Colonic mucosa (tissue), 4 donors: ENCODE data around the gene RGS3. TPM values are rescaled to one million over a fixed set of nuclear protein-coding genes. Genes with fewer than 3 reads are reported as not detected.
A peak's percentile ranks its signal among the peaks of the same experiment; 100 is the strongest.
"Not testable (repeated sequence)": the region's sequence is repeated elsewhere in the genome, so short reads cannot be mapped to it uniquely, and the experiment has no call there.

Source experiments
- DNase-seq: peaks from one replicate; pipeline ENCODE4 v3.0.0-alpha.2; 2020
- H3K27ac ChIP-seq: fragments of 200-600 bp; one replicate; pipeline ENCODE4 v1.8.0; 2021
- H3K27me3 ChIP-seq: fragments of 200-600 bp; one replicate; pipeline ENCODE4 v1.8.0; 2021
- H3K36me3 ChIP-seq: fragments of 200-600 bp; one replicate; pipeline ENCODE4 v1.8.0; 2021
- H3K4me1 ChIP-seq: fragments of 200-600 bp; one replicate; pipeline ENCODE4 v1.8.0; 2021; ENCODE audit warnings: mild to moderate bottlenecking
- H3K4me3 ChIP-seq: fragments of 200-600 bp; one replicate; pipeline ENCODE4 v1.8.0; 2021
- H3K9ac ChIP-seq, 2 donors: one replicate each; pipeline ENCODE4 v1.7.0; 2013; ENCODE audit warnings: control low read depth in 2 of 2, low read depth in 2 of 2, low read length in 2 of 2
- H3K9me3 ChIP-seq: fragments of 200-600 bp; one replicate; pipeline ENCODE4 v1.8.0; 2021
- intact Hi-C: fragments of 100-400 bp; cut with DNase I; formaldehyde crosslinking; loops from one replicate; pipeline ENCODE4 v1.14.1; 2022
- total RNA-seq, 2 donors: library from RNA; stranded (reverse); fragmentation: NEBNext Ultra II Directional in 1 of 2; extraction: Animal tissue kit (Norgen Biotek cat#: 25700) in 1 of 2; gene quantifications; one replicate each; pipeline ENCODE4 v1.2.1, GENCODE V29; 2021
- TF ChIP-seq, protein P1 (sequence below): fragments of 200-600 bp; IDR thresholded peaks from one replicate; pipeline ENCODE4 v1.8.0; 2022; ENCODE audit warnings: antibody characterized with exemption, mild to moderate bottlenecking
- donor health status: healthy.
- donor health status: DM: no; HTN: no; CAD: no.
- donor health status: DM: no; HTN: no; CAD: no.

The RGS3 gene
- total RNA-seq, 2 donors from 2014 or later = 67.4 to 71.1 TPM

- intact Hi-C loops = no loop called here
- peak overlapping the region; percentile 34 for H3K27ac ChIP-seq
- H3K36me3 ChIP-seq = no peaks in the 10 kb centered on the region
- no peak overlapping the region for H3K4me3 ChIP-seq
- no peaks in the 10 kb centered on the region for H3K9me3 ChIP-seq
- DNase-seq = no peak
- H3K4me1 ChIP-seq = peaks cover 10% of the 10 kb centered on the region
- no peaks in the 10 kb centered on the region for H3K27me3 ChIP-seq
- H3K9ac ChIP-seq = no peak overlapping the region
- TF ChIP-seq, protein P1, sequence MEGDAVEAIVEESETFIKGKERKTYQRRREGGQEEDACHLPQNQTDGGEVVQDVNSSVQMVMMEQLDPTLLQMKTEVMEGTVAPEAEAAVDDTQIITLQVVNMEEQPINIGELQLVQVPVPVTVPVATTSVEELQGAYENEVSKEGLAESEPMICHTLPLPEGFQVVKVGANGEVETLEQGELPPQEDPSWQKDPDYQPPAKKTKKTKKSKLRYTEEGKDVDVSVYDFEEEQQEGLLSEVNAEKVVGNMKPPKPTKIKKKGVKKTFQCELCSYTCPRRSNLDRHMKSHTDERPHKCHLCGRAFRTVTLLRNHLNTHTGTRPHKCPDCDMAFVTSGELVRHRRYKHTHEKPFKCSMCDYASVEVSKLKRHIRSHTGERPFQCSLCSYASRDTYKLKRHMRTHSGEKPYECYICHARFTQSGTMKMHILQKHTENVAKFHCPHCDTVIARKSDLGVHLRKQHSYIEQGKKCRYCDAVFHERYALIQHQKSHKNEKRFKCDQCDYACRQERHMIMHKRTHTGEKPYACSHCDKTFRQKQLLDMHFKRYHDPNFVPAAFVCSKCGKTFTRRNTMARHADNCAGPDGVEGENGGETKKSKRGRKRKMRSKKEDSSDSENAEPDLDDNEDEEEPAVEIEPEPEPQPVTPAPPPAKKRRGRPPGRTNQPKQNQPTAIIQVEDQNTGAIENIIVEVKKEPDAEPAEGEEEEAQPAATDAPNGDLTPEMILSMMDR = no peak
Measured at GRCh38 chr9:113547501-113547900, 84.0 kb downstream of the RGS3 start.

DNA sequence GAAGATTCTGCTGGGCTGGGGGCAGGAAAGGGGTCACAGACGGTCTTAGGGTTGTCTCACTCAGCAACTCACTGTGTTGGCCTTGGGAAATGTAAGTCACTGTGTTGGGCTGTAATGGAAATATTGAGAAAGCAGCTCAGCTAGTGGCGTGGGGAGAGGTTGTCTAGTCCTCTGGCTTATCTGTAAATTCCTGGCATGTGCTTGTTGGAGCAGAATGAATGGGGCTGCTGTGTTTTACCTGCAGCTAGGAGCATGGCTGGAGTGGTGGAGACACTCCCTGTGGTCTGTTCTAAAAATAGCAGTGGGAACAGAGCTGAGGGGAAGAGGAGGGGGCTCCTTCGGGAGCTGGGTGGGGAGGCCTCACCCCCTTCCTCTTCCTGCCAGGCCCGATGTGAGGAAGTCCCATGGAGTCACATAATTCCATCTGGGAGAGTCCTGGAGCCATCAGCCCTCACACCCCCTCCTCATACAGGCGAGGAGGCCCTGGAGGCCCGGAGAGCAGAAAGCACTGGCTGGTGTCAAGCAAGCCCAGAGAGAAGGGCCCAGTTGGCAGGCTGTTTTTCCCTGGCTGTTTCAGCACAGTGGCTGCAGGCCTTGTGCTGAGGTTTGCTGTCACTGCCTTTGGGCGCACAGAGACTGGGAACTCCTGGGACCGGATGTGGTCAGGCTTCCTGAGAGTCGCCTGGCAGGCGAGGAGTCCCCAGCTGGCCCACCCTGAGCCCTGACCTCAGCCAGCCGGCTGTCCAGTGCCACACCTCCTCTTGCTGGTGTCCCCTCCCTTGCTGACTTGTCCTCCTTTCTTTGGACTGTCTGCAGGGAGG is 84.9 kb downstream of the RGS3 start:
- H3K27ac ChIP-seq = peak overlapping the region; percentile 34
- intact Hi-C loops = no loop called here
- no peaks in the 10 kb centered on the region for H3K36me3 ChIP-seq
- no peaks in the 10 kb centered on the region for H3K9me3 ChIP-seq
- H3K27me3 ChIP-seq = no peaks in the 10 kb centered on the region
- H3K4me3 ChIP-seq = no peak overlapping the region
- no peak for DNase-seq
- H3K4me1 ChIP-seq = peaks cover 10% of the 10 kb centered on the region
- TF ChIP-seq, protein P1 = no peak
- H3K9ac ChIP-seq = peak overlapping the region in 1 of 2 donors; percentile 41

- H3K9me3 ChIP-seq, H3K27me3 ChIP-seq, H3K27ac ChIP-seq, H3K4me3 ChIP-seq, DNase-seq, H3K36me3 ChIP-seq, intact Hi-C loops, H3K9ac ChIP-seq: not testable (repeated sequence)
- peaks cover 10% of the 10 kb centered on the region for H3K4me1 ChIP-seq
Measured at GRCh38 chr9:113549892-113550291, 86.4 kb downstream of the RGS3 start.

DNA sequence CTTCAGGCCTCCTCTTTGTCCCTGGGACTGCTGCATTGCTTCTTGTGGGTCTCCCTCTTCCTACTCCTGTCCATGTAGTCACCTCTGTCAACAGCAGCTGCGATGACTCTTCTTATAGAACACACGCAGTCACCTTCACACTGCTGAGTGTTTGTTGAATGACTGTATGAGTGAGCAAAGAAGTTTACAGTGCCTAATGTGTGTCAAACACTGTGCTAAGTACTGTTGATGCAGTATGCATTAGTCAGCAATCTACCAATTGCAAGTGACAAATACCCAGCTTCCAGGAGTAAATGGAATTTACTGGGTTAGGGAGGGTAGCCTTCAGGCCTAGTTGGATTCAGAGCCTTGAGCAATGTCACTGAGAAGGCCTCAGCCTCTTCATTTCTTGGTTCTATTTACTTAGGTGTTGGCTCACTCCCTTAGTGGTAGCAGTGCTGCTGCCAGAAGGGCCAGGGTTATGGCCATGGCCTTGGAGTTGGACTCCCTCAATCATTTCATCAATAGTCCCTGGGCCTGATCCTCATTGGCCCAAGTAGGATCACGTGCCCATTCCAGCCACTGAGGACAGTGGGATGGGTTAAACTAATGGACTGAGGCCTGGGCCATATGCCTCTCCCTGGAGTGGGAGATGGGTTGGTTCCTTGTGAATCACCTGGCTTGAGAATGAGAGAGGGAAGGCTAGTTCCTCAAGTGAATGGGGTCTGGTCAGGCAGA is 93.5 kb downstream of the RGS3 start:
- H3K9ac ChIP-seq = no peak overlapping the region
- DNase-seq = no peak
- H3K4me3 ChIP-seq = no peak overlapping the region
- H3K4me1 ChIP-seq = no peaks in the 10 kb centered on the region
- TF ChIP-seq, protein P1 = no peak
- no peaks in the 10 kb centered on the region for H3K36me3 ChIP-seq
- intact Hi-C loops = no loop called here
- no peaks in the 10 kb centered on the region for H3K9me3 ChIP-seq
- H3K27ac ChIP-seq = no peak overlapping the region
- no peaks in the 10 kb centered on the region for H3K27me3 ChIP-seq

DNA sequence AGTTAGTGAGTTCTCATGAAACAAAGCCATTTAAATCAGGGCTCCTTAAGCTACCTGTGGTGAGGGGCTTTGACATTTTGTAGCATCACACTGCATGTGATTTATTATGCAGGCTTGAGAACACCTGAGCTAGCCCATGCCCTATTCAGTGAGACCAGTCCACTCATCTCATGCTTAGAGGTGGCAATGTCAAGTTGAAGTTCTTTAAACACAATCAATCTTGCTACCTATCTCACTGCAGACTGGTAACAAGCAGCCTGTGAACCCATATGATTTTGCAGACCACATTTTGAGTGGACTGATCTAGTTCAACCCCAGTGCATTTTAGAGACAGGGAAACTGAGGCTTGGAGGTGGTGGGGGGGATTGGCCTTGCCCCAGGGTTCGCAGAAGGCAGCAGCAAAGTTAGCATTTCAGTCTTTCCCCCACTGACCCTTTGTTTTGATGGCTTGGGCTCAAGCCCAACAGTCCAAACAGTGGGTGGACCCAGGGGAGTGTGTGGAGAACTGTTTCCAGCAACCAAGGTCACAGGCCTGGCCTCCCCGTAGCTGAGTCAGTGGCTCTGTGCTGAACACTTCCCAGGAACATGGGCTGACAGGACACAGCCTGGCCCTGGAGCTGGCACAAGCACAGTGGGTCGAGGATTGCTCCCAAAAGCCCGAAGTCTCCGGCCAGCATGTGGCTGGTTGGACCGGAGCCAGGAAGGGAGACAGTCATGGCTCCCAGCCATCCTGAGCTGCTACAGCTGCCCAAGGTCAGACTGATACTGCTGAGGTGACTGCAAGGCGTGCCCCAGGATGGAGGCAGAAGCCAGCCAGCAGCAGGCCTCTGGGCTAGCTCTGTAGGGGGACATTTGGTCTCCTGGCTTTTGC is 95.3 kb downstream of the RGS3 start:
- H3K27ac ChIP-seq = peak overlapping the region; percentile 44
- TF ChIP-seq, protein P1 = no peak
- no peak overlapping the region for H3K4me3 ChIP-seq
- no peaks in the 10 kb centered on the region for H3K27me3 ChIP-seq
- peaks cover 4% of the 10 kb centered on the region for H3K4me1 ChIP-seq
- DNase-seq = peak; percentile 47
- H3K36me3 ChIP-seq = no peaks in the 10 kb centered on the region
- no peaks in the 10 kb centered on the region for H3K9me3 ChIP-seq
- peak overlapping the region in 1 of 2 donors; percentile 9 for H3K9ac ChIP-seq
- intact Hi-C loops = no loop called here
